K562 (cell line): ENCODE results near the gene LRMDA. TPM values are rescaled to one million over a fixed set of nuclear protein-coding genes. Genes with fewer than 3 reads are reported as not detected.

Experiments used
- ATAC-seq: fragments of 200-7000 bp; cut with Tn5 transposase; 3 replicates; pipeline ENCODE4 v1.9.1; 2020; ENCODE audit warnings: moderate library complexity
- BruUV-seq: library from RNA; stranded (reverse); fragments of 400-500 nt; replicated peaks from 2 replicates; lab custom pipeline; 2021; lab: Mats Ljungman, UMichigan
- CTCF ChIA-PET: fragments of 300-600 bp; formaldehyde crosslinking; extraction: SDS; loops from one replicate; lab custom pipeline; 2021; ENCODE audit warnings: low intra/inter-chr PET ratio; lab: Yijun Ruan, JAX
- POLR2A ChIA-PET: fragments of 300-600, 350-650 bp; sonication (Branson Sonifier 250); formaldehyde crosslinking; extraction: SDS; loops from one replicate; lab custom pipeline; 2021; ENCODE audit warnings: antibody characterized with exemption, inconsistent platforms; lab: Yijun Ruan, JAX
- DNase-seq, 4 experiments: peaks; one replicate each; pipeline versions ENCODE4 v3.0.0 to v3.0.0-alpha.2; 2011 to 2018; ENCODE audit warnings: low spot score in 3 of 4, mixed read lengths in 3 of 4; ENCODE audit errors: extremely low read depth in 1 of 4
- FAIRE-seq: peaks from 2 replicates; lab custom pipeline; 2011; peaks lifted over from hg19 to GRCh38; lab: Jason Lieb, UNC
- H2AFZ ChIP-seq: 2 replicates; pipeline ENCODE4 v1.6.0; 2011; ENCODE audit warnings: low read depth, low read length, control low read depth, inconsistent platforms
- H3K27ac ChIP-seq: fragments of 200-600 bp; 3 replicates; pipeline ENCODE4 v1.8.0; 2011; ENCODE audit warnings: low read depth, mild to moderate bottlenecking, control low read depth, inconsistent platforms, low read length, moderate library complexity, mixed read lengths; ENCODE audit errors: extremely low read depth
- H3K27me3 ChIP-seq, 2 experiments: fragments of 300-600 bp in 1 of 2; 2 replicates in 1 of 2; 3 replicates in 1 of 2; pipeline versions ENCODE4 v1.6.0 to v1.8.0; 2011; ENCODE audit warnings: inconsistent platforms in 2 of 2, low read length in 2 of 2, mild to moderate bottlenecking in 1 of 2, mixed read lengths in 1 of 2, moderate library complexity in 1 of 2; ENCODE audit not compliant: control insufficient read depth in 2 of 2, insufficient read depth in 2 of 2
- H3K36me3 ChIP-seq: fragments of 300-600 bp; 3 replicates; pipeline ENCODE4 v1.8.0; 2011; ENCODE audit warnings: mild to moderate bottlenecking, low read length, inconsistent platforms; ENCODE audit not compliant: control insufficient read depth, insufficient read depth
- H3K4me1 ChIP-seq, 2 experiments: fragments of 200-600 bp in 1 of 2; replicated peaks in 1 of 2; 2 replicates in 1 of 2; 3 replicates in 1 of 2; pipeline versions ENCODE4 v1.5.1 to v1.8.0; 2011; ENCODE audit warnings: inconsistent platforms in 2 of 2, low read length in 2 of 2, mild to moderate bottlenecking in 1 of 2, mixed read lengths in 1 of 2, moderate library complexity in 1 of 2; ENCODE audit not compliant: control insufficient read depth in 2 of 2, insufficient read depth in 2 of 2
- H3K4me2 ChIP-seq: 2 replicates; pipeline ENCODE4 v1.6.1; 2011; ENCODE audit warnings: low read length, control low read depth, inconsistent platforms, mixed read lengths; ENCODE audit not compliant: insufficient read depth
- H3K4me3 ChIP-seq: fragments of 200-600 bp; sonication (generic), shearing (Covaris generic); 2 replicates; pipeline ENCODE4 v1.5.1; 2016; ENCODE audit warnings: control low read depth, inconsistent platforms
- H3K79me2 ChIP-seq: fragments of 200-600 bp; 3 replicates; pipeline ENCODE4 v1.8.0; 2011; ENCODE audit warnings: low read length, inconsistent platforms; ENCODE audit not compliant: control insufficient read depth, insufficient read depth
- H3K9ac ChIP-seq, 2 experiments: 2 replicates each; pipeline versions ENCODE4 v1.6.0 to v1.6.1; 2011; ENCODE audit warnings: low read depth in 2 of 2, low read length in 2 of 2, control low read depth in 1 of 2, inconsistent platforms in 1 of 2, mild to moderate bottlenecking in 1 of 2, mixed read lengths in 1 of 2; ENCODE audit not compliant: insufficient read depth in 1 of 2
- H3K9me1 ChIP-seq: one replicate; pipeline ENCODE4 v1.6.0; 2011; ENCODE audit warnings: inconsistent platforms, mild to moderate bottlenecking, low read length, moderate library complexity; ENCODE audit not compliant: control insufficient read depth, insufficient read depth
- H3K9me3 ChIP-seq: replicated peaks from 2 replicates; pipeline ENCODE4 v1.5.1; 2011; ENCODE audit warnings: low read depth, low read length, inconsistent platforms; ENCODE audit not compliant: control insufficient read depth, insufficient read depth
- H4K20me1 ChIP-seq: replicated peaks from 2 replicates; pipeline ENCODE4 v1.6.1; 2011; ENCODE audit warnings: low read length, inconsistent platforms, mixed read lengths; ENCODE audit not compliant: control insufficient read depth, insufficient read depth
- ERF ChIP-seq: fragments of 450-650 bp; formaldehyde crosslinking; IDR thresholded peaks from 2 replicates; pipeline ENCODE4 v1.4.0; 2020; ENCODE audit warnings: mild to moderate bottlenecking, mixed read lengths
- ESRRB ChIP-seq: fragments of 250-450 bp; sonication (Bioruptor Pico); IDR thresholded peaks from 2 replicates; pipeline ENCODE4 v1.5.0; 2020; ENCODE audit warnings: mild to moderate bottlenecking, moderate library complexity, borderline replicate concordance
- HDAC6 ChIP-seq: IDR thresholded peaks from 2 replicates; pipeline ENCODE4 v1.6.1; 2012; ENCODE audit warnings: low read depth, mild to moderate bottlenecking, control low read depth, inconsistent platforms, low read length, moderate library complexity
- ILK ChIP-seq: fragments of 450-650 bp; IDR thresholded peaks from 2 replicates; pipeline ENCODE4 v1.6.1; 2016; ENCODE audit warnings: missing genetic modification characterization, low read depth, mild to moderate bottlenecking, missing compliant biosample characterization, moderate library complexity, borderline replicate concordance
- MEIS2 ChIP-seq: fragments of 450-650 bp; IDR thresholded peaks from 2 replicates; pipeline ENCODE4 v1.6.1; 2014; ENCODE audit warnings: mild to moderate bottlenecking; ENCODE audit not compliant: partially characterized antibody
- PREB ChIP-seq: sonication (generic); formaldehyde crosslinking; IDR thresholded peaks from 2 replicates; pipeline ENCODE4 v1.8.1; 2023; ENCODE audit warnings: mild to moderate bottlenecking, missing genetic modification reagents
- RHOXF2B ChIP-seq: fragments of 250-450 bp; sonication (Bioruptor Pico); conservative IDR thresholded peaks from 2 replicates; pipeline ENCODE4 v1.5.1; 2021
- SIN3B ChIP-seq: fragments of 450-650 bp; IDR thresholded peaks from 2 replicates; pipeline ENCODE4 v1.6.1; 2017; ENCODE audit warnings: low read depth, mild to moderate bottlenecking, moderate library complexity
- SPI1 ChIP-seq: IDR thresholded peaks from 2 replicates; pipeline ENCODE4 v1.6.1; 2011; ENCODE audit warnings: low read depth, low read length, control low read depth, borderline replicate concordance
- TCF3 ChIP-seq: sonication (generic); formaldehyde crosslinking; IDR thresholded peaks from 2 replicates; pipeline ENCODE4 v1.4.0; 2020; ENCODE audit warnings: mild to moderate bottlenecking, missing genetic modification reagents
- ZFP91 ChIP-seq: sonication (generic); formaldehyde crosslinking; IDR thresholded peaks from 2 replicates; pipeline ENCODE4 v1.8.0; 2022; ENCODE audit warnings: mild to moderate bottlenecking, missing genetic modification reagents
- ZNF12 ChIP-seq: sonication (generic); formaldehyde crosslinking; IDR thresholded peaks from 2 replicates; pipeline ENCODE4 v1.4.0; 2020; ENCODE audit warnings: mild to moderate bottlenecking, missing genetic modification reagents
- ZNF780A ChIP-seq: fragments of 250-450 bp; sonication (Bioruptor Pico); IDR thresholded peaks from 2 replicates; pipeline ENCODE4 v1.5.0; 2021; ENCODE audit warnings: mild to moderate bottlenecking
- WGBS: fragments of 100-300 bp; shearing (Covaris generic); methylation state at CpG from one replicate; pipeline ENCODE4 v1.1.6; 2016; ENCODE audit warnings: low coverage, mixed read lengths; ENCODE audit not compliant: insufficient coverage; ENCODE audit errors: missing lambda C conversion rate; 5-methylcytosine and 5-hydroxymethylcytosine counted together
- in situ Hi-C: fragments of 300-500 bp; cut with MboI; formaldehyde crosslinking; loops from 4 replicates; pipeline ENCODE4 v1.15.0; 2018; ENCODE audit warnings: inconsistent platforms, mixed read lengths
- intact Hi-C: fragments of 100-400 bp; cut with micrococcal nuclease; formaldehyde crosslinking; loops from 2 replicates; pipeline ENCODE4 v1.14.2; 2022
- polyA plus RNA-seq, 8 experiments: library from polyadenylated mRNA; depleted of rRNA in 4 of 8; stranded (reverse) in 5 of 8; unstranded in 3 of 8; fragments of >200 nt; fragmentation: Nextera tagmentation in 2 of 8; fragmentation: Illumina TruSeq in 1 of 8; extraction: Ambion mirVana in 2 of 8; extraction: Trizol in 1 of 8; gene quantifications; 2 replicates each; pipeline versions ENCODE4 v1.2.1 to v1.2.3, GENCODE V29; 2011 to 2014; ENCODE audit warnings: inconsistent platforms in 1 of 8, missing spikeins in 1 of 8
- total RNA-seq, 7 experiments: library from RNA; depleted of rRNA in 6 of 7; stranded (reverse); fragments of >200 nt in 6 of 7; fragmentation: Illumina TruSeq in 2 of 7; extraction: Trizol in 2 of 7; gene quantifications; 2 replicates each; pipeline versions ENCODE4 v1.2.1 to v1.2.3, GENCODE V29; 2011 to 2021; ENCODE audit warnings: low replicate concordance in 1 of 7

Gene LRMDA
- total and polyA plus RNA-seq, 9 of the 15 experiments (the other 6 are each of a cell fraction or from before 2014, with no cell fraction given), result 0.25 TPM; not detected in 8

GRCh38 chr10:76172020-76172419, 740.6 kb downstream of the LRMDA start:
- H3K27ac ChIP-seq, result no peak overlapping the region
- in situ Hi-C loops, result no loop called here
- POLR2A ChIA-PET, result no interaction called here
- no peaks in the 10 kb centered on the region for H3K79me2 ChIP-seq
- no peak overlapping the region for H3K9ac ChIP-seq
- no peak overlapping the region for H3K4me2 ChIP-seq
- DNase-seq, result no peak
- no peaks in the 10 kb centered on the region for H3K4me1 ChIP-seq
- no peak overlapping the region for H2AFZ ChIP-seq
- TF ChIP-seq ERF (CRISPR knock-in tag) (no peak), ZNF780A (CRISPR knock-in tag) (no peak), ESRRB (CRISPR knock-in tag) (no peak), ZNF12 (no peak), SIN3B (no peak), MEIS2 (no peak), SPI1 (no peak), ILK (tag) (no peak), RHOXF2B (CRISPR knock-in tag) (no peak), HDAC6 (no peak), ZFP91 (CRISPR knock-in tag) (no peak), PREB (no peak), TCF3 (CRISPR knock-in tag) (no peak)
- 0% methylated on average over 2 of the region's 2 CpGs for WGBS
- no peak for FAIRE-seq
- ATAC-seq, result no peak
- no peaks in the 10 kb centered on the region for H4K20me1 ChIP-seq
- no peaks in the 10 kb centered on the region; a peak in 1 of 5 replicates for H3K27me3 ChIP-seq
- CTCF ChIA-PET, result no interaction called here
- H3K4me3 ChIP-seq, result no peak overlapping the region
- intact Hi-C loops, result no loop called here
- no peaks in the 10 kb centered on the region for H3K9me1 ChIP-seq
- no peaks in the 10 kb centered on the region for H3K9me3 ChIP-seq
- no peaks in the 10 kb centered on the region for H3K36me3 ChIP-seq
- BruUV-seq, result no TSS peak
